Neural cell (in vitro differentiated cells): ENCODE data around the gene PIEZO1. TPM values are rescaled to one million over a fixed set of nuclear protein-coding genes. Genes with fewer than 3 reads are reported as not detected.

Experiments used
- H2AFZ ChIP-seq: fragments of 200-600, 300-800 bp; sonication (generic), shearing (Covaris generic); 2 replicates; pipeline ENCODE4 v1.6.0; 2014; ENCODE audit warnings: low read depth, mild to moderate bottlenecking, antibody characterized with exemption, low read length, moderate library complexity
- H3F3A ChIP-seq: fragments of 200-600 bp; shearing (Covaris generic); 2 replicates; pipeline ENCODE4 v1.6.1; 2016; ENCODE audit warnings: mild to moderate bottlenecking, moderate library complexity, mixed read lengths, antibody characterized with exemption, low read length; ENCODE audit not compliant: insufficient read depth, poor library complexity, severe bottlenecking
- H3K27ac ChIP-seq: fragments of 200-600, 300-800 bp; sonication (generic), shearing (Covaris generic); 2 replicates; pipeline ENCODE4 v1.5.1; 2014; ENCODE audit warnings: mild to moderate bottlenecking, low read length, moderate library complexity
- H3K27me3 ChIP-seq: fragments of 300-800, 200-600 bp; sonication (generic), shearing (Covaris generic); 2 replicates; pipeline ENCODE4 v1.6.0; 2014; ENCODE audit warnings: mild to moderate bottlenecking, low read depth, low read length, moderate library complexity; ENCODE audit not compliant: insufficient read depth
- H3K36me3 ChIP-seq: fragments of 300-800, 200-600 bp; sonication (generic), shearing (Covaris generic); 2 replicates; pipeline ENCODE4 v1.5.1; 2014; ENCODE audit warnings: mild to moderate bottlenecking, antibody characterized with exemption, low read length, moderate library complexity; ENCODE audit not compliant: insufficient read depth
- H3K4me2 ChIP-seq: fragments of 300-800, 200-600 bp; sonication (generic), shearing (Covaris generic); 2 replicates; pipeline ENCODE4 v1.6.0; 2014; ENCODE audit warnings: mild to moderate bottlenecking, low read length
- H3K4me3 ChIP-seq: fragments of 300-800, 200-600 bp; sonication (generic), shearing (Covaris generic); 2 replicates; pipeline ENCODE4 v1.5.1; 2014; ENCODE audit warnings: mild to moderate bottlenecking, low read length, moderate library complexity
- H3K79me2 ChIP-seq: fragments of 200-600 bp; shearing (Covaris generic); replicated peaks from 2 replicates; pipeline ENCODE4 v1.6.0; 2014; ENCODE audit warnings: mild to moderate bottlenecking, low read length, moderate library complexity; ENCODE audit not compliant: insufficient read depth
- H3K9ac ChIP-seq: fragments of 300-800, 200-600 bp; sonication (generic), shearing (Covaris generic); 2 replicates; pipeline ENCODE4 v1.6.1; 2016; ENCODE audit warnings: mild to moderate bottlenecking, low read length, mixed read lengths
- H3K9me2 ChIP-seq: fragments of 200-600 bp; shearing (Covaris generic); 2 replicates; pipeline ENCODE4 v1.6.1; 2016; ENCODE audit warnings: mild to moderate bottlenecking, low read length, mixed read lengths; ENCODE audit not compliant: insufficient read depth
- H3K9me3 ChIP-seq: fragments of 200-600, 300-800 bp; sonication (generic), shearing (Covaris generic); 2 replicates; pipeline ENCODE4 v1.6.1; 2016; ENCODE audit warnings: mild to moderate bottlenecking, mixed run types, low read length, moderate library complexity, mixed read lengths
- H4K20me1 ChIP-seq: fragments of 200-600 bp; shearing (Covaris generic); 2 replicates; pipeline ENCODE4 v1.6.1; 2016; ENCODE audit warnings: mild to moderate bottlenecking, mixed run types; ENCODE audit not compliant: insufficient read depth
- EP300 ChIP-seq: fragments of 450-650 bp; conservative IDR thresholded peaks from 2 replicates; pipeline ENCODE4 v1.6.1; 2014; ENCODE audit warnings: antibody characterized with exemption, mild to moderate bottlenecking, moderate library complexity; ENCODE audit not compliant: poor library complexity, severe bottlenecking
- EZH2 ChIP-seq: fragments of 200-600, 300-800 bp; shearing (Covaris generic), sonication (generic); IDR thresholded peaks from 2 replicates; pipeline ENCODE4 v1.6.1; 2014; ENCODE audit warnings: antibody characterized with exemption, low read length, borderline replicate concordance, mild to moderate bottlenecking; ENCODE audit not compliant: insufficient read depth, poor library complexity, severe bottlenecking
- MXI1 ChIP-seq: fragments of 450-650 bp; conservative IDR thresholded peaks from 2 replicates; pipeline ENCODE4 v1.6.1; 2014; ENCODE audit warnings: antibody characterized with exemption, mild to moderate bottlenecking; ENCODE audit not compliant: poor library complexity, severe bottlenecking
- POLR2AphosphoS5 ChIP-seq: IDR thresholded peaks from 2 replicates; pipeline ENCODE4 v1.6.1; 2012
- RAD21 ChIP-seq: fragments of 450-650 bp; conservative IDR thresholded peaks from 2 replicates; pipeline ENCODE4 v1.6.1; 2014; ENCODE audit warnings: antibody characterized with exemption, mild to moderate bottlenecking, moderate library complexity
- SMC3 ChIP-seq: fragments of 450-650 bp; conservative IDR thresholded peaks from 2 replicates; pipeline ENCODE4 v1.6.1; 2014; ENCODE audit warnings: antibody characterized with exemption, mild to moderate bottlenecking, moderate library complexity; ENCODE audit not compliant: poor library complexity
- TAF1 ChIP-seq: IDR thresholded peaks from 2 replicates; pipeline ENCODE4 v1.6.1; 2012; ENCODE audit warnings: low read depth
- polyA plus RNA-seq: library from polyadenylated mRNA; depleted of rRNA; stranded (reverse); fragments of >200 nt; gene quantifications from 2 replicates; pipeline ENCODE4 v1.2.3, GENCODE V29; 2014
- TF ChIP-seq, protein P1 (sequence below): IDR thresholded peaks from 2 replicates; pipeline ENCODE4 v1.6.1; 2012; ENCODE audit warnings: borderline replicate concordance
- TF ChIP-seq, protein P2 (sequence below): fragments of 450-650 bp; IDR thresholded peaks from 2 replicates; pipeline ENCODE4 v1.5.1; 2014; ENCODE audit warnings: antibody characterized with exemption, mild to moderate bottlenecking, moderate library complexity; ENCODE audit not compliant: poor library complexity, severe bottlenecking

The PIEZO1 gene
- polyA plus RNA-seq, 1 donor from 2014 or later = not detected

- Histone ChIP-seq H3K27ac (no peak overlapping the region), H3K4me3 (peak overlapping the region; percentile 68), H3K9ac (peak overlapping the region; percentile 3), H2AFZ (no peak overlapping the region), H3K9me3 (no peaks in the 10 kb centered on the region), H4K20me1 (no peaks in the 10 kb centered on the region), H3K36me3 (no peaks in the 10 kb centered on the region), H3K4me2 (no peak overlapping the region), H3K79me2 (no peaks in the 10 kb centered on the region), H3K27me3 (peaks cover 45% of the 10 kb centered on the region), H3K9me2 (no peaks in the 10 kb centered on the region), H3F3A (no peaks in the 10 kb centered on the region)
- TF ChIP-seq SMC3 = no peak
- TF ChIP-seq, protein P1, sequence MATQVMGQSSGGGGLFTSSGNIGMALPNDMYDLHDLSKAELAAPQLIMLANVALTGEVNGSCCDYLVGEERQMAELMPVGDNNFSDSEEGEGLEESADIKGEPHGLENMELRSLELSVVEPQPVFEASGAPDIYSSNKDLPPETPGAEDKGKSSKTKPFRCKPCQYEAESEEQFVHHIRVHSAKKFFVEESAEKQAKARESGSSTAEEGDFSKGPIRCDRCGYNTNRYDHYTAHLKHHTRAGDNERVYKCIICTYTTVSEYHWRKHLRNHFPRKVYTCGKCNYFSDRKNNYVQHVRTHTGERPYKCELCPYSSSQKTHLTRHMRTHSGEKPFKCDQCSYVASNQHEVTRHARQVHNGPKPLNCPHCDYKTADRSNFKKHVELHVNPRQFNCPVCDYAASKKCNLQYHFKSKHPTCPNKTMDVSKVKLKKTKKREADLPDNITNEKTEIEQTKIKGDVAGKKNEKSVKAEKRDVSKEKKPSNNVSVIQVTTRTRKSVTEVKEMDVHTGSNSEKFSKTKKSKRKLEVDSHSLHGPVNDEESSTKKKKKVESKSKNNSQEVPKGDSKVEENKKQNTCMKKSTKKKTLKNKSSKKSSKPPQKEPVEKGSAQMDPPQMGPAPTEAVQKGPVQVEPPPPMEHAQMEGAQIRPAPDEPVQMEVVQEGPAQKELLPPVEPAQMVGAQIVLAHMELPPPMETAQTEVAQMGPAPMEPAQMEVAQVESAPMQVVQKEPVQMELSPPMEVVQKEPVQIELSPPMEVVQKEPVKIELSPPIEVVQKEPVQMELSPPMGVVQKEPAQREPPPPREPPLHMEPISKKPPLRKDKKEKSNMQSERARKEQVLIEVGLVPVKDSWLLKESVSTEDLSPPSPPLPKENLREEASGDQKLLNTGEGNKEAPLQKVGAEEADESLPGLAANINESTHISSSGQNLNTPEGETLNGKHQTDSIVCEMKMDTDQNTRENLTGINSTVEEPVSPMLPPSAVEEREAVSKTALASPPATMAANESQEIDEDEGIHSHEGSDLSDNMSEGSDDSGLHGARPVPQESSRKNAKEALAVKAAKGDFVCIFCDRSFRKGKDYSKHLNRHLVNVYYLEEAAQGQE = no peak
- no peak for TF ChIP-seq MXI1
- TF ChIP-seq, protein P2, sequence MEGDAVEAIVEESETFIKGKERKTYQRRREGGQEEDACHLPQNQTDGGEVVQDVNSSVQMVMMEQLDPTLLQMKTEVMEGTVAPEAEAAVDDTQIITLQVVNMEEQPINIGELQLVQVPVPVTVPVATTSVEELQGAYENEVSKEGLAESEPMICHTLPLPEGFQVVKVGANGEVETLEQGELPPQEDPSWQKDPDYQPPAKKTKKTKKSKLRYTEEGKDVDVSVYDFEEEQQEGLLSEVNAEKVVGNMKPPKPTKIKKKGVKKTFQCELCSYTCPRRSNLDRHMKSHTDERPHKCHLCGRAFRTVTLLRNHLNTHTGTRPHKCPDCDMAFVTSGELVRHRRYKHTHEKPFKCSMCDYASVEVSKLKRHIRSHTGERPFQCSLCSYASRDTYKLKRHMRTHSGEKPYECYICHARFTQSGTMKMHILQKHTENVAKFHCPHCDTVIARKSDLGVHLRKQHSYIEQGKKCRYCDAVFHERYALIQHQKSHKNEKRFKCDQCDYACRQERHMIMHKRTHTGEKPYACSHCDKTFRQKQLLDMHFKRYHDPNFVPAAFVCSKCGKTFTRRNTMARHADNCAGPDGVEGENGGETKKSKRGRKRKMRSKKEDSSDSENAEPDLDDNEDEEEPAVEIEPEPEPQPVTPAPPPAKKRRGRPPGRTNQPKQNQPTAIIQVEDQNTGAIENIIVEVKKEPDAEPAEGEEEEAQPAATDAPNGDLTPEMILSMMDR = no peak
- TF ChIP-seq TAF1 = no peak
- TF ChIP-seq POLR2AphosphoS5 = no peak
- TF ChIP-seq EP300 = no peak
- TF ChIP-seq EZH2 = no peak
- no peak for TF ChIP-seq RAD21
These were observed 99.0 kb downstream of the PIEZO1 start for GRCh38 chr16:88686062-88686438.

GRCh38 chr16:88685156-88686061 is 99.6 kb downstream of the PIEZO1 start:
- Histone ChIP-seq H3K4me3 (peak overlapping the region; percentile 68), H3K9me2 (no peaks in the 10 kb centered on the region), H3K4me2 (no peak overlapping the region), H3K9ac (no peak overlapping the region), H3K9me3 (no peaks in the 10 kb centered on the region), H3K27ac (no peak overlapping the region), H3K79me2 (no peaks in the 10 kb centered on the region), H3F3A (no peaks in the 10 kb centered on the region), H2AFZ (no peak overlapping the region), H3K27me3 (peaks cover 45% of the 10 kb centered on the region), H3K36me3 (no peaks in the 10 kb centered on the region), H4K20me1 (no peaks in the 10 kb centered on the region)
- TF ChIP-seq EP300 = no peak
- TF ChIP-seq RAD21 = no peak
- no peak for TF ChIP-seq TAF1
- TF ChIP-seq MXI1 = no peak
- no peak for TF ChIP-seq POLR2AphosphoS5
- TF ChIP-seq, protein P1 = no peak
- TF ChIP-seq, protein P2 = peak; percentile 50
- TF ChIP-seq SMC3 = peak; percentile 16
- TF ChIP-seq EZH2 = no peak
